Jurkat, Clone E6-1 (cell line): Measurements from ENCODE around the gene GABARAPL2.

Experiments
- DNase-seq: peaks from one replicate; pipeline ENCODE4 v3.0.0-alpha.2; 2011; ENCODE audit warnings: low read depth, low spot score
- H3K4me3 ChIP-seq: 2 replicates; pipeline ENCODE4 v1.5.1; 2011; ENCODE audit warnings: mild to moderate bottlenecking, low read length, control low read depth, moderate library complexity

GABARAPL2 gene

GRCh38 chr16:75621170-75621477 lies 54.9 kb downstream of the GABARAPL2 start:
- H3K4me3 ChIP-seq: no peak overlapping the region

GRCh38 chr16:75622761-75623605 lies 56.8 kb downstream of the GABARAPL2 start, which contains the start of gene ADAT1:
ADAT1 (minus strand) TSS chr16:75623281; CDS start chr16:75620799, 2,482 bp downstream.
- H3K4me3 ChIP-seq: peak within 1 kb of the TSS; percentile 92

More at GRCh38 chr16:75621170-75621477, 54.9 kb downstream of the GABARAPL2 start:
- no peak for DNase-seq

DNA sequence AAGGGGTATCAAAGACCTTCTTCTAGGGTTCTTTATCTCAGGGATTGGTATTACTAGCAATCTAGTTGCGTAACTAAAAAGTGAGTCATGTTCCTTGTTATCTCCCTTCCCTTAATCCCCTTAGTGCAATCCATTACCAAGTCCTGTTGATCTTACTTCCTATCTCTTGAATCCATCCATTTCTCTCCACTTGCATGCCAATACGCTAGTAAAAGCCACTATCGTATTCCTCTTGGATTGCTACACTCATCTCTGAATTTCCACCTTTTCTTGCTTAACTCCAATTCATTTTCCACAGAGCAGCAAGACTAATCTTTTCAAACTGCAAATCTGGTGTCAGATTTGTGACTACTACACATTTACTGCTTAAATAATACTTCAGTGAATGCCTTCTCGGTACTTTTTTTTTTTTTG lies 58.7 kb downstream of the GABARAPL2 start:
- DNase-seq: no peak
- no peak overlapping the region for H3K4me3 ChIP-seq

More at GRCh38 chr16:75622761-75623605, 56.8 kb downstream of the GABARAPL2 start, which contains the start of gene ADAT1:
- peak; percentile 98 for DNase-seq

GRCh38 chr16:75626806-75627205 lies 60.6 kb downstream of the GABARAPL2 start:
- no peak for DNase-seq

More at GRCh38 chr16:75626806-75627205, 60.6 kb downstream of the GABARAPL2 start:
- H3K4me3 ChIP-seq: no peak overlapping the region
